Pancreas (tissue), 10 donors: ENCODE measurements around the gene FAM234A. TPM values are rescaled to one million over a fixed set of nuclear protein-coding genes. Genes with fewer than 3 reads are reported as not detected.

Source experiments
- ATAC-seq, 4 donors: fragments of 200-7000 bp; cut with Tn5 transposase; one replicate each; pipeline versions ENCODE4 v1.8.0 to v1.9.1; 2020; ENCODE audit warnings: mild to moderate bottlenecking in 4 of 4, moderate library complexity in 4 of 4
- DNase-seq, 6 donors: peaks; one replicate each; pipeline ENCODE4 v3.0.0-alpha.2; 2020
- FAIRE-seq: peaks from 2 replicates; lab custom pipeline; 2012; peaks lifted over from hg19 to GRCh38; lab: Jason Lieb, UNC
- H3K27ac ChIP-seq, 4 donors: fragments of 200-600 bp; sonication (generic); 1 replicate in 3 of 4; 2 replicates in 1 of 4; pipeline versions ENCODE4 v1.5.0 to v1.8.0; 2020
- H3K27me3 ChIP-seq, 4 donors: fragments of 200-600 bp; one replicate each; pipeline ENCODE4 v1.8.0; 2021
- H3K36me3 ChIP-seq, 3 donors: fragments of 200-600 bp; sonication (generic) in 1 of 3; one replicate each; pipeline versions ENCODE4 v1.5.0 to v1.8.0; 2020 to 2021
- H3K4me1 ChIP-seq, 3 donors: fragments of 200-600 bp; one replicate each; pipeline ENCODE4 v1.8.0; 2021
- H3K4me3 ChIP-seq, 4 donors: fragments of 200-600 bp; sonication (generic) in 2 of 4; one replicate each; pipeline versions ENCODE4 v1.5.0 to v1.8.0; 2020 to 2021
- H3K9me3 ChIP-seq, 4 donors: fragments of 200-600 bp; one replicate each; pipeline ENCODE4 v1.8.0; 2021
- CTCF ChIP-seq, 4 donors: fragments of 200-600 bp; sonication (generic) in 3 of 4; IDR thresholded peaks; one replicate each; pipeline versions ENCODE4 v1.5.0 to v1.8.0; 2021; ENCODE audit warnings: antibody characterized with exemption in 4 of 4
- WGBS, 2 donors: extraction: QIAGEN DNeasy Blood & Tissue Kit; methylation state at CpG; one replicate each; pipeline ENCODE4 v1.1.7; 2013; 5-methylcytosine and 5-hydroxymethylcytosine counted together
- intact Hi-C, 3 donors: fragments of 100-400 bp; cut with DNase I; formaldehyde crosslinking; loops; one replicate each; pipeline versions ENCODE4 v1.11.1 to v1.14.2; 2022
- polyA plus RNA-seq, 2 donors: library from polyadenylated mRNA; stranded (reverse); fragments of 200-250 nt; gene quantifications; one replicate each; pipeline ENCODE4 v1.2.3, GENCODE V29; 2013
- total RNA-seq, 6 donors: library from RNA; stranded (reverse); fragmentation: NEBNext Ultra II Directional in 4 of 6; extraction: Animal tissue kit (Norgen Biotek cat#: 25700) in 4 of 6; gene quantifications; one replicate each; pipeline versions ENCODE4 v1.2.1 to v1.2.4, GENCODE V29; 2021 to 2023
- donor health status: healthy with polysubstance abuse.
- donor health status: DM: no; HTN: no; CAD: no; lungs with moderate emphysema.
- donor health status: DM: no; HTN: no; CAD: no.
- donor health status: control.
- donor health status: control.
- donor health status: Bipolar disorder and iron deficiency.
- donor health status: DM: yes; HTN: yes; CAD: no.
- donor health status: DM: no; HTN: no; CAD: no.
- donor health status: DM: no; HTN: no; CAD: no.
- donor health status: DM: yes; HTN: yes; CAD: no.

The FAM234A gene
- total and polyA plus RNA-seq, 8 donors, result 34.2 to 51.2 (median 40.4) TPM

- Histone ChIP-seq H3K27ac (no peak overlapping the region), H3K4me1 (peaks cover 0 to 13% (median 13%) of the 10 kb centered on the region in 3 donors), H3K36me3 (no peaks in the 10 kb centered on the region), H3K9me3 (no peaks in the 10 kb centered on the region), H3K4me3 (no peak overlapping the region), H3K27me3 (no peaks in the 10 kb centered on the region)
- intact Hi-C loops, result no loop called here
- peak; percentile 44 to 61 (median 60) for ATAC-seq
- no peak for TF ChIP-seq CTCF (IDR thresholded peaks at IDR 0.05)
- no peak for FAIRE-seq
- peak; percentile 56 to 83 (median 79) for DNase-seq
- 44 to 47% methylated on average over 20 to 30 of the region's 30 CpGs for WGBS, 2 donors
Observed at GRCh38 chr16:273547-274421, 39.2 kb downstream of the FAM234A start.

- intact Hi-C loops, result loop anchor here in 1 of 3 donors (5.0 kb wide), 1 partner anchor 48 kb away; the partner anchor contains the start of gene LUC7L
- Histone ChIP-seq H3K4me1 (peaks cover 0 to 8% (median 6%) of the 10 kb centered on the region in 3 donors), H3K36me3 (no peaks in the 10 kb centered on the region), H3K4me3 (peak overlapping the region in 2 of 4 donors; percentile 36 to 53), H3K27ac (no peak overlapping the region), H3K27me3 (no peaks in the 10 kb centered on the region), H3K9me3 (no peaks in the 10 kb centered on the region)
- DNase-seq, result peak in 4 of 6 donors; percentile 29 to 83 (median 58)
- TF ChIP-seq CTCF (IDR thresholded peaks at IDR 0.05), result no peak
- no peak for FAIRE-seq
- 1 to 2% methylated on average over 29 to 58 of the region's 58 CpGs for WGBS, 2 donors
- peak; percentile 6 to 28 (median 18) for ATAC-seq
Observed at GRCh38 chr16:275041-275641, 40.5 kb downstream of the FAM234A start.

GRCh38 chr16:275786-276232 lies 41.2 kb downstream of the FAM234A start, which contains the start of gene RGS11:
TSS of gene RGS11 (minus strand) at chr16:275944. CDS start at chr16:275911, 33 bp downstream.
- no peak for FAIRE-seq
- H3K9me3 ChIP-seq, result no peaks in the 10 kb centered on the region
- TF ChIP-seq CTCF (IDR thresholded peaks at IDR 0.05), result no peak
- H3K36me3 ChIP-seq, result no peaks in the 10 kb centered on the region
- WGBS, 2 donors, result 3% methylated on average over 21 to 56 of the region's 56 CpGs
- H3K4me1 ChIP-seq, result peaks cover 0 to 8% (median 6%) of the 10 kb centered on the region in 3 donors
- ATAC-seq, result peak in 1 of 4 donors; percentile 16
- H3K27me3 ChIP-seq, result no peaks in the 10 kb centered on the region
- DNase-seq, result peak in 4 of 6 donors; percentile 14 to 72 (median 56)
- intact Hi-C loops, result loop anchor here in 1 of 3 donors (5.0 kb wide), 1 partner anchor 49 kb away; the partner anchor contains the start of gene LUC7L
- peak within 1 kb of the TSS in 2 of 4 donors; percentile 36 to 53 for H3K4me3 ChIP-seq
- no peak within 1 kb of the TSS for H3K27ac ChIP-seq

- no peaks in the 10 kb centered on the region for H3K9me3 ChIP-seq
- FAIRE-seq (no peak), DNase-seq (peak in 3 of 6 donors; percentile 54 to 72 (median 56)), ATAC-seq (peak in 1 of 4 donors; percentile 4)
- no peak overlapping the region for H3K4me3 ChIP-seq
- H3K27me3 ChIP-seq, result no peaks in the 10 kb centered on the region
- WGBS, 2 donors, result 62 to 71% methylated on average over 20 of the region's 20 CpGs
- peaks cover 0 to 8% (median 6%) of the 10 kb centered on the region in 3 donors for H3K4me1 ChIP-seq
- H3K36me3 ChIP-seq, result no peaks in the 10 kb centered on the region
- no peak overlapping the region for H3K27ac ChIP-seq
- TF ChIP-seq CTCF (IDR thresholded peaks at IDR 0.05), result no peak
- intact Hi-C loops, result loop anchor here in 1 of 3 donors (5.0 kb wide), 1 partner anchor 49 kb away; the partner anchor contains the start of gene LUC7L
Observed at GRCh38 chr16:276426-277077, 41.9 kb downstream of the FAM234A start.
